HG03354 (cell line): ENCODE measurements around the gene HEXD.

Experiments used
- ATAC-seq: cut with Tn5 transposase; IDR thresholded peaks from one replicate; pipeline ENCODE4 v1.9.1; 2021; ENCODE audit warnings: mild to moderate bottlenecking; ENCODE audit not compliant: unreplicated experiment, poor library complexity, severe bottlenecking

The HEXD gene

GRCh38 chr17:82477934-82478333 lies 59.8 kb downstream of the HEXD start:
- ATAC-seq = no peak

- no peak for ATAC-seq
These were observed 61.5 kb downstream of the HEXD start for GRCh38 chr17:82479602-82480001.

DNA sequence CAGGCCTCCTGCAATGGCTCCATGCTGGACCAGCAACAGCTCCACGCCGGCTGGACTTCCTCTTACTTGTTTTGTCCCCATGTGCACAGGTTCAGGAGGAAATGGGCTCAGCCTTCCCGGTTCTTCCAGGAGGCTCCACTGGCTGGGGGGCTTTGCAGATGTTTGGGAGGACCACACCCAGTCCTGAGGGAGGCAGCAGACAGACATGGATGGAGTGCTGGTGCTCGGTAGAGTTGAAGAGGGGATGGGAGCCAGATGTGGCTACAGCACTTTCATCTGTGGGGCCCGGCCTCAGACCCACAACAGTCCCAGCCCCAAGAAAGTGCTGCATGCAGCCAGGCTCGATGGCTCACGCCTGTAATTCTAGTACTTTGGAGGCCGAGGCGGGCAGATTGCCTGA lies 62.2 kb downstream of the HEXD start:
- ATAC-seq = no peak

- no peak for ATAC-seq
These were observed 65.1 kb downstream of the HEXD start for GRCh38 chr17:82483204-82483660.

GRCh38 chr17:82483836-82484235 lies 65.7 kb downstream of the HEXD start:
- ATAC-seq = no peak

DNA sequence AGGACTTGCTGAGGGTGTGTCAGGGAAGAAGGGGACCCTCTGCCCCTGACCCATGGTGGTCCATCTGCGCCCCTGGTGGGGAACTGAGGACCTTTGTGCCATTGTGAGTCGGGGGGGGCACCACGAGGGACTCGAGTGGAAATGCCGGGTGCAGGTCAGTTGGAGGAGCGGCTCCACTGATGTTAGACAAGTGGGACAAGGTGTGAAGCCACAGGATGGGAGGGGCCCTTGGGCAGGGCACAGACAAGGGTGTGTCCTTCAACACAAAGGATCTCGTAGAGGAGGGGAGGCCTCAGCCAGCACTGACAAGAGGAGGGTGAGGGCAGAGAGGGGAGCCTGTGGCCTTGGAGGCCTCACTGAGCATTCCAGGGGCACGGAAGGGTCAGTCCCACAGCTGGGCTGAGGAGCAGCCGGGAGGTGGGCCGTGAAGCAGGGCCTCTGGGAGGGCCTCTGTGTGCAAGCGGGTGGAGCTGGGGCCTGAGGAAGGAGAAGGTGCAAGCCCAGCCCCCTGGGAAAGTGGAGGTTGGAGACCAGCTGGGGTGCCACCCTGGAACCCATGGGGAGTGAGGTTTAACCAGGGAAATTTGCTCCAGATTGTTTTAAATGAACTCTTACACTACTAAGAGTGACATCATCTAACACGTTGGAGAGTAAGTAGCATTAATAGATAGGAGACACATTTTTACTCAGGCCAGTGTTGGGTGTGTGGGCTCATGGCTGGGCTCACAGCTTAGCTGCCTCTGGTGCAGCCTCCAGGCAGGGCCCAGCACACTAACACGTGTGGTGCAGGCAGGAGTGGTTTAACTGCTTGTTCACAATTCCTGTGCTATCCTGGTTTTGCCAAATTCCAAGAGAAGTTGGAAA lies 68.3 kb downstream of the HEXD start:
- ATAC-seq = no peak

DNA sequence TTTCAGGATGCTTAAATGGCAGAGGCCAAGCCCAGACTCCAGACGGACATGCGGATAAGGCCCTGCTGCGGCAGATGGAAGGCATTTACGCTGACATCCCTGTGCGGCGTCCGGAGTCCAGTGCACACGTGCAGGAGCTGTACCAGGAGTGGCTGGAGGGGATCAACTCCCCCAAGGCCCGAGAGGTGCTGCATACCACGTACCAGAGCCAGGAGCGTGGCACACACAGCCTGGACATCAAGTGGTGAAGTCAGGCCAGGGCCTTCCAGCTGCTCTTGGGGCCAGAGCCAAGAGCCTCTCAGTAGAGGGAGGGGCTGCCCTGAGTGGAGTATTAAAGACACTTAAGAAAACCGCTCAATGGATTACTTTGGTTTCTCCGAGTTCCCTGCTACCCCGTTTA lies 69.8 kb downstream of the HEXD start:
- ATAC-seq = no peak

DNA sequence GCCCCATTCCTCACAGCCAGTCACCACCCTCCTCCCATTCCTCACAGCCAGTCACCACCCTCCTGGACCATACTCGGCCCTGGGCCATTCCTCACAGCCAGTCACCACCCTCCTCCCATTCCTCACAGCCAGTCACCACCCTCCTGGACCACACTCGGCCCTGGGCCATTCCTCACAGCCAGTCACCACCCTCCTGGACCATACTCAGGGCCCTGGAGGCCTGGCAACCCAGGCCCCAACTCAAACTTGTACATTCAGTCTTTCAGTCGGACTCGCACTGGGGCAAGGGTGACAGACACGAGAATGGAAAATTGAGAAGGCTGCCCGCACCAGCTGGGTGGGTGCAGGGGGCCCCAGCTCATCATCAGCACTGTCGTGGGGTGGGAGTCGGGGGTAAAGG lies 71.0 kb downstream of the HEXD start:
- ATAC-seq = no peak

- no peak for ATAC-seq
These were observed 71.8 kb downstream of the HEXD start for GRCh38 chr17:82489851-82490511.

DNA sequence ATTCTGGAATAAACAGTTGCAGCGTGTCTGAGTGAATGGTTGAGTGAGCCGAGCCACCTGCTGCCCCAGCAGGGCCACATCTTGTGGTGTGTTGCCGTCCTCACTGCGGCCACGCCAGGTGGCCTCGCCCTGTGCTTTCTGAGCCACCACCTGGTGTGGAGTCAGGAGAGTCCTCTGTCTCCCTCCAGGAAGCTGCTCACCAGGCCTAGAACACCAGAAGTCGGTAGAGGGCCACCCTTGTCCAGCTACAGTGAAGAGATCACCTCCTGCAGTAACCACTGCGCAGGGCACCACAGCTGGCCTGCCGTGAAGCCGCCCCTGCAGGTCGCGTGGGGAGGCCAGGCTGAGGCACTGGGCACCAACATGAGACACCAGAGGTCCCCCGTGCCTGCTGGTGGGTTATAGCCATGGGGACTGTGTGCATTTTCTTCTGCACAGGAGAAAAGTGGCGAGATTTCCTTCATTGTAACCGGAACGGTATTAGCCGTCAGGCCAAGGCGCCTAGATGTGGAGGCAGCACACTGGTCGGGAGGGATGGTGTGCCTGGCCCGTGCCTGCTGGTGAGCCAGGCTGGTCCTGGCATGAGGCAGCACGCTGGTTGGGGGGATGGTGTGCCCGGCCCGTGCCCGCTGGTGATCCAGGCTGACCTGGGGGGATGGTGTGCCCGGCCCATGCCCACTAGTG lies 72.5 kb downstream of the HEXD start:
- ATAC-seq = no peak

DNA sequence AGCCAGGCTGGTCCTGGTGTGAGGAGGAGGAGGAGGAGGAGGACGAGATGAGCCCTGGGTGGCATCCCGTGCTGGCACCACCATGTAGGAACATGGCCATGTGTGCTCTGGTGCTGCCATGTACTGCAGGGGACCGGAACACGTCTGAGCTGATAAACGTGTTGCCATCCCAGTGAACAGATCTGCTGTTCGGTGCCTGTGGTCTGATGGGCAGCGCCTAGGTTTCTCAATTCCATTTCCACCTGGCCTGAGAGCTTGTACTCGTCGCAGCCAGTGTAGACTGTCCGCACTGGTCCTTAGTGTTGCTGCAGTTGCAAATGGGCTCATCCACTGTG lies 73.0 kb downstream of the HEXD start:
- no peak for ATAC-seq

DNA sequence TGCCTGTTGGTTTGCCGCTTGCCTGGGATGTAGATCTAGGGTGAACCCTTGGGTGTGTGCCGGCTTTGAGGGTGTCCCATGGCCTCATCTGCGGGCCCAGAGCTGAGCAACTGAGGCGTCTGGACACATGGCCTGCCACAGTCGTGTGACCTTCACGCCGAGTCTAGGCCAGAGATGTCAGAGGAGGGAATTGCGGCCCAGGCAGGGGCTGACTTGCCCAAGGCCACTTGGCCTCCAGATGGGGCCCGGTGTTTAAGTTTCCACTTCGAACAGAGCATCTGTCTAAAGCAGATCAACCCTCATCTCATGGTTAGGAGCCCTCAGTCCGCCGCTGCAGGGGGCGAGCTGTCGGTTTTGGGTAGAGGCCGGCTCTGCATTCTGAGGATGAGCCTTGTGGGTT lies 73.4 kb downstream of the HEXD start:
- no peak for ATAC-seq
